Measurements from ENCODE around the gene STK11IP.

GRCh38 chr2:219636144-219636915 lies 38.7 kb downstream of the STK11IP start:
- TF ChIP-seq CTCF (IDR thresholded peaks at IDR 0.05) = no peak
- no peak for TF ChIP-seq IRF1 (CRISPR knock-in tag; IDR thresholded peaks at IDR 0.05)
- no peak for TF ChIP-seq ZBTB21 (CRISPR knock-in tag; IDR thresholded peaks at IDR 0.05; ENCODE audit: borderline replicate concordance)
- no peak for TF ChIP-seq MLX (CRISPR knock-in tag; IDR thresholded peaks at IDR 0.05)
- TF ChIP-seq JUN (CRISPR knock-in tag; IDR thresholded peaks at IDR 0.05) = no peak
- TF ChIP-seq ESRRA (CRISPR knock-in tag; IDR thresholded peaks at IDR 0.05; ENCODE audit: borderline replicate concordance) = no peak
- TF ChIP-seq MAX (CRISPR knock-in tag; IDR thresholded peaks at IDR 0.05) = no peak
- TF ChIP-seq NR2C2 (CRISPR knock-in tag; IDR thresholded peaks at IDR 0.05) = no peak
- no peak for TF ChIP-seq NR3C1 (CRISPR knock-in tag; conservative IDR thresholded peaks at IDR 0.05; ENCODE audit: low read depth)
